Non-pigmented ciliary epithelial cell (primary cell): ENCODE results near the gene TSHZ2.

Experiments used
- DNase-seq: peaks from one replicate; pipeline ENCODE4 v3.0.0-alpha.2; 2010; ENCODE audit warnings: low read depth

Gene TSHZ2

DNA sequence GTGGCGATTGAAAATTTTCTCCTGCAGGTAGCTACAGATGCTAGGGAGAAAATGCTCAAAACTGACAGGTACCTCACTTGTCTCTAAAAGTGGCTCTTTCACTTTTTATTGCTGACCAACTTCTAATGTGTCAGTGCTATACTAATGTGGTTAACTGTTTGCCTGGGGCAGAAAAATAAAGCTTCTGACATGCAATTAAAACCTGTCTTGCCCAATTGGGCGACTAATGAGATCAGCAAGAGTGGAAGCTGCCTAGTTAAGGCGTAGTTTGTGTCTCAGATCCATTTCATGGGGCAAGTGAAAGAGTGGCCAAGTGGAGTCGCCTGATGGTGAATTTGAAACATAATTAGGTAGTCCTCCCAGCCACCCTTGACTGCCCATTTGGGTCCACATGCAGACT, 193.3 kb downstream of the TSHZ2 start:
- no peak for DNase-seq

DNA sequence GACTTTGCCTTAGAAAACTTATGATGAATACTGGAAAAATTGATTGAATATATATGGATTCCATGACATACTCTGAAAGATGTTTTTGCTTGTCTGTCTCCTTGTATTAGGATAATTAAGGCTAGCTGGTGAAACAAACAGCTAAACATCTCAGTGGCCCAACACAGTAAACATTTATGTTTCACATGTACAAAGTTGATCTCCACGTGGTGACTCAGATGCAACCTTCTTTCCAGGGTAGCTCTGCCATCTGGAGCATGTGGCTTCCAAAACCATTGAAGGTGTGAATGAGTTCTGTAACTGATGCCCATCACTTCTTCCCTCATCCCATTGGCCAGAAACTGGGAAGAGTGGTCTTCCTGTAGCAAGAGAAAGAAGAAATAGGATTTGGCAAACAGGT, 196.3 kb downstream of the TSHZ2 start:
- no peak for DNase-seq

DNA sequence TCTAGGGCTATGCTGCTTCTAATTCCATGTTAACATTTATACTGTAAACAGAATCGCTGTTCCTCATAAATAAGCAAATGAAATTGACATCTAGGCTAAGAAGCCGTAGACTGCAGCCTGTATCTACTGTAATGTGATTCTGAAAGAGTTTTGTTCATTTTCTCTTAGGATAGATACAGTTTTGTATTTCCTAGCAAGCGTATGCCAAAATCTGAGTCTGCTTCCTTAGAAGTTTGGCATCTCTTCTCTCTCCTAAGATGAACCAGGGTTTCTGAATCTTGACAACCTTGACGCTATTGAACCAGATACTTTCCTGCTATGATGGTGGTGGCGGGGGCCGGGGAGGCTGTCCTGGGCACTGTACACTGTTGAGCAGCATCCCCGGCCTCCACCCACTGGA, 198.0 kb downstream of the TSHZ2 start:
- DNase-seq = no peak

DNA sequence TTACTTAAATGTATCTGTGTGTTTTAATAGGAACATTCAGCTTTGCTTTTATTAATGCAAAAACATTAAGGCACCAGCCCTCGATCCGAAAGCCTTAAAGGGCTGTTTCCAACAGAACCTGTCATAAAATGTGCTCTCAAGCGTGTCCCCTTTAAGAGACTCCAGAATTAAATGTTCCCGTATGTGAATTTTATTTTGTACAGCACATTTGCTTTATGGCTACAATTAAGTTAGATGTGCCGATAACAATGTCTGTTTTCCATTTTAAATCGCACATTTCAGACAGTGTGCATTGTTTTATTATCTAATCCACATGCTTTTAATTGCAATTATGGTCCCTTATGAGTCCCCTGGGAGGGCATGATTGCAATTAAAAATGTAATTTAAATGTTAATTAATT, 198.9 kb downstream of the TSHZ2 start:
- DNase-seq = no peak

DNA sequence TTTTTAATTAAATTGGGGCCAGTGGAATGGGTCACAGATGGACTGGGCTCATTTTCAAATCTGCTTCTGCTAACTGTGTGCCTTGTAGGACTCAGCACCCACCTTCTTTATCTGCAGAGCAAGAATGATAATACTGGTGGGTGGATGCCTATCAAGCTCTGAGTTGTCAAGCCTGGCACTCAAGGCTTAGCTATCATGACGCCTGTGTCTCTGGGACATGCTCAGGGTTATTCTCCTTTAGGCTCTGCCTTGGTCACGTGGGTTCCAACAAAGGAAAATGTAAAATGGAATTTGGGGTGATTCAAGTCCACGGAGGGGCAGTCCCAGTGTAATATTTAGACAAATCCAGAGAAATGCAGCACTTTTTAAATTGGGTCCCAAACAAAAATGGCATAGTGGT, 202.3 kb downstream of the TSHZ2 start:
- no peak for DNase-seq

DNA sequence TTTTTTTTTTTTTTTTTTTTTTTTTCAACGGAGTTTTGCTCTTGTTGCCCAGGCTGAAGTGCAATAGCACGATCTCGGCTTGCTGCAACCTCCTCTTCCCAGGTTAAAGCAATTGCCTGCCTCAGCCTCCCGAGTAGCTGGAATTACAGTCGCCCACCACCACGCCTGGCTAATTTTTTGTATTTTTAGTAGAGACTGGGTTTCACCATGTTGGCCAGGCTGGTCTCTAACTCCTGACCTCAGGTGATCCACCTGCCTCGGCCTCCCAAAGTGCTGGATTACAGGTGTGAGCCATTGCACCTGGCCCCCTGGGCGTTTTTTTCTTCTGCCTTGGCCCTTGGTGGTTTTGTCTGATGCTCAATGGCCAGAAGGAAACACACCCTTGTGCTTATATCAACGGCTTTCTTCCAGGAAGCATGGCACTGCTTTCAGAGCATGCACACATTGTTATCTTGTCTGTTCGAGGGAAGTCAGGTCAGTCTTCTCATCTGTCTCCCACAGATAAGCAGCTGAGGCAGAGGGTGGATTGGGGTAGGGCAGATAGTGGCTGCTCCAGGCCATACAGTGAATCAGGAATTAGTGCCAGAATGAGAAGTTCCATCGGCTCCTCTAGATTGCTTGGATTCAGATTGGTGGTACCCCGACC, 203.1 kb downstream of the TSHZ2 start:
- DNase-seq = no peak

DNA sequence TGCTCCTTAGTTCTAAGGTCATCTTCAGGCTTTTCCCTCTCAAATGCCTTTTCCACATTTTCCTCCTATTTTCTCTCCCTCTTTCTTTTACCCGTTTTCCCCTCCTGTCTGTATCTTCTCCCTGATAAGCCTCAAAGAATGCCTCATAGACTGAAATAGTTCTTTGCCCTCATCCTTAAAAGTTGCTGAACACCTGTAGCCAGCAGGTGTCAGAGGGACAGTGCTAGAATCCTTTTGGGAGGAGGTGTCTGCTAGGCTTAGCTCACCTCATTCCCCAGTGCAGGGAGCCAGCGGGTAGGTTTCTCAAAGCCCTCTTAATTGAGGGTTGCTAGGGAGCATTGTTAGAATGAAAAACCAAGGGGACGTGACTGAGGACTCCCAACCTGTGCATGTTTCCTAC, 204.0 kb downstream of the TSHZ2 start:
- no peak for DNase-seq

DNA sequence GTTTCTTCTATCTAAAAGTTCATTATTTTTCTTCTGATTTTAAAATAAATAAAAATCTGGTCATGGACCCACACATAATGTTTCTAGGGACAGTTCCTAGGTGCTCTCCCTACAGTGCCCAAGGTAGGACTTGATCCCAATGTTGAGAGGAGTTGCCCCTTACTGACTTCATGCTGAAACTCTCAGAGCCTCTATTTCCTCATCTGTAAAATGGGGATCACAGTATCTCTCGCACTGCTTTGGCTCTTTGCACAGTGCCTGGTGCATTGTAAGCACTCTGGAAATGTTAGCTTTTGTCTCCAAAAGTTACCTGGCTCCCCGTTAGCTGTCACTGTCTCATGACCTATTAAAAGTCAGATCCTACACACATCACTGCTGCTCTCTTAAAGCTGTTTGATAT, 205.5 kb downstream of the TSHZ2 start:
- no peak for DNase-seq

DNA sequence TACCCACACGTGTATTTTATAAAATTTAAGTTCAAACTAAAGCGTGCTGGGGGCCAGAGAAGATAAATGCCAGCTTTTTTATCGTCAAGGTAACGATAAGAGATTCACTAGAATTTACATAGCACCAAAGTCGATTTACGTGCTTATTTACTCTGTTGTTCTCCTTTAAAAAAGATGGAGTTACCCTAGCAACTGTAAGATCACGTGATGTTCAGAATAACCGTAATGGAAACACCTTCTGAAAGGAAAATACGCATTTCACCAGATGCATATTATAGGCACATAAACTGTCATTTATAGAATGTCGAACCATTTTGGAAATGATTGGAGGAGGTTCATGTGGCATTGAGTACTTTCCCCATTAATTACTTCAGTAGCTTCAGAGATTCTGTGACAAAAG, 207.6 kb downstream of the TSHZ2 start:
- DNase-seq = no peak

DNA sequence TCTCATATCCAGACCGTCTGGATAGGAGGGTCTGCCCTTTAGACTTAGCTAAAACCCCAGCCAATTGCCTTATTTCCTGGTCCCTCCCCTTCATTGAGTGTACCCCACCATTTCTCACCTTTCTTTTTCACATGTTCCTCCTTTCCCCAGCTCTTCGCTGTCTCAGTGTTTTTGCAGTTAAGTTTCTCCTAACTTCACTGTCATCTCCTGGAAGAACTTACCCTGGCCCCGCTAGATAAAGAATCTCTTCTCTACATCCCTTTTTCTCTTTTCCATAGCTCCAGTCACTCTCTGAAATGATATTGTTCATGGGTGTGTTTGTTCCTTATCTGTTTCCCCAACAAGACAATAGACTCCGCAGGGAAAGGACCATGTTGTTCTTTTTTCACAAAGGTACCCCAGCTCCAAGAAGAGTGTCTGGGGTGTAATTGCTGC, 208.8 kb downstream of the TSHZ2 start:
- DNase-seq = no peak

DNA sequence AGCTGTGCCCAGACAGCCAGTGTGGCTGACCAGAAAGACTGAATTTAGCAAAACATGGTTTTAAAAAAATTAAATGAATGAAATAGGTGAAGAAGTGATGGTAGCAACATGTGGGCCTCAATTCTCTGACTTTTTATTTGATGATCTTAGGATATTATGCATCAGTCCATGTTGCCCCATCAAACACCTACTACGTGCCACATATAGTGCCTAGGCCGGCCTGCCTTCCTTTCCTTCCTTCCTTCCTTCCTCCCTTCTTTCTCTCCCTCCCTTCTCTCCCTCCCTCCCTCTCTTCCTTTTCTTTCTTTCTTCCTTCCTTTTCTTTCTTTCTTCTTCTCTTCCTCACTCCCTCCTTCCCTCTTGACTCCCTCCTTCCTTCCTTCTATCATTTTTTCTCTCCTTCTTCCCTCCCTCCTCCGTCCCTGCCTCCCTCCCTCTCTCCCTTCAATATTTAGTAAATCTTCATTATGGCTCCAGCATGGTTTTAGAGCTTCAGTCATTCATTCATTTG, 209.8 kb downstream of the TSHZ2 start:
- no peak for DNase-seq

DNA sequence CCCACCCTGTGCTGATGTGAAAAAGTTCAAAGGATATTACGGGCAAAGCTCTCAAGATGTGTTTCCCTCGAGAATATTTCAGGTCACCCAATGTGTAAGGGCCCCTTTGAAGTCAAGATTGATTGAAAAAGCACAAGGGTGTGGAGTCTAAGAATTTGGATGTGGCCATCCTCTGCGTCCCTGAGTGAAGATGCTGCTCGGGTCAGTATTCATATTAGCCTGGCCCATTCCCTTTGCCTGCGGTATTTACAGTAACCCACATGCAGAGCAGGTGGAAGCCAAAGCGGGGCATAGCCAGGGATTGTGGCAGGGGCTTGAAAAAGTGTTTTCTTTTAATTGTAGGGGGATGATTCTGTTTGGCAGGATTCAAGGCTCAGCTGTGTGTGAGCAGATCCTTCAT, 211.0 kb downstream of the TSHZ2 start:
- DNase-seq = no peak

DNA sequence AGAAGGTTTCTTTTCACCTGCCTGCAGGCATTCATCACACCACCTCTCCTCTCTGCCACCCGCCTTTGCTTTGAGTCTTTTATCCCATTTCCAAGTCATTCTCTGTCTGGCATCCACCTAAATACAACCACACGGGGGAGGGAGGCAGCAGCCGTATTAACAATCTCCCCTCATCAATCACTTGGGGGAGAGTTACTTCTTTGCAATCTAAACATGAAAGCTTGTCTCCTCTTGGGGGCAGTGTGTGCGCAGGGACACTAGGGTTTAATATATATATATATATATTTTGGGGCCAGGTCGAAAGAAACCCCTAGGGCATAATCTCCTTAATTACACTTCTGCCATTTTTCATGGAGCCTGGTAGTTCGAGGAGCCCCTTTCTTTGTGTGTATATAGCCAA, 214.5 kb downstream of the TSHZ2 start:
- DNase-seq = no peak

DNA sequence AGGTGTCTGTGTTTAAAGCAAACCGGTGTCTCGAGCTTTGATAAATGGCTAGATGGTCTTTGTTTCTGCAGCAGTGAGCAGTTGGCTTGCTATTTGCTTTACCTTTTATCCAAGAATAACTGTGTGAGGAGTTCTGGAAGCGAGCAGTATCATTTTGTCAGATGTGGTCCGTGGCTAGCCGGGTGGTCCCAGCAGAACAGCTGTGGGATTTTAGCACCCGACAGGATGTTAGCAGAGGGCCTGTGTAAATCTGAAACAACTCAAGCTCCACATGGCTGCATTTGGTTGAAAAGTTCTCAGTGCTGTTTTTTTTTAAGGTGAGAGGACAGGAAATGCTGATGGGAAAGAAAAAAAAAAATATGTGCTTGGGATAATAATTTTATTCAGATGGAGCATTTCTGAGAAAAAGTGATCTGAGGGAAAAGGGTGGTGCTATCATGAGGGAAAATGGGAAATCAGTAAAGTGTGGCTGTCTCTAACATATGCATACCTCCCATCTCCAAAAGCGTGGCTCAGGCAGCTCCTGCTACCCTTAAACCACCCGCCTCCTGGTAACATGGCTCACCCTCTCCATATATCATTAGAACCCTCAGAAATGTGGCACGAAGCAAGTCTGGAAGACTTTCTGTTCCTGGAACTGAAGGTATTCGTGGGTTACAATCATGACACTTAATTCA, 215.4 kb downstream of the TSHZ2 start:
- DNase-seq = no peak

DNA sequence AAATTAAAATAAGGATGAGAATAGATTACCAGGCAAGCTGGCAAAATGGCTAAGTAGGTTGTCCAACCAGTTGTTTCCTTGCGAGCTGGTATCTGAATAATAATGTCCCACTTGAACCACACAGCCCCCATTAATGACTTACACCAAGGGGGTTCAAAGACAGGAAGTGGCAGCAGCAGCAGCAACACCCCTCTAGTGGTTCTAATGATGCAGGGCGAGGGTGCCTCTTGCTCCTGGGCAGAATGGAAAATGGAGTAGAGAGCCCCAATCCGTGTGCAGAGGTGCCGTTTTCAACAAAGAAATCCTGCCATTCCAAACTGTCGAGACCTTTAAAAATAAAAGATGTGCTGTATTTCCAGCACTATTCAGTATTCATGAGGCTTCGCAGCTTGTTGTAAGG, 218.1 kb downstream of the TSHZ2 start:
- no peak for DNase-seq

DNA sequence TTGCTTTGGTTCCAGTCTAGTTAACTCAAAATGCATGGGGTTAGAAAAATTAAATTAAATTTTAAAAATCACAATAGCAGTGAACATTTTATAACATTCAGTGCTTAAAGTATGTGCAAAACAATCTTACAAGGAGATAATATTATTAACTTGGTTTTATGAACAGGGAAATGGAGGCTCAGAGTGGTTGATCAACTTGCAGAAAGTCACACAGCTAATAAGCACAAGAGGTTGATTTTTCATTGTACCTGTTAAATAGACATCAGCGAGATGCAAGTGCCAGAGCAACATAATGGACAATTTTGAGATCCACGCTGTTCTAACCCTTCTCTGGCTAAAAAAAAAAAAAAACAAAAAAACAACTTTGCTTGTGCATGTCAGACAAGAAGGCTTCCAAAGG, 219.8 kb downstream of the TSHZ2 start:
- no peak for DNase-seq

DNA sequence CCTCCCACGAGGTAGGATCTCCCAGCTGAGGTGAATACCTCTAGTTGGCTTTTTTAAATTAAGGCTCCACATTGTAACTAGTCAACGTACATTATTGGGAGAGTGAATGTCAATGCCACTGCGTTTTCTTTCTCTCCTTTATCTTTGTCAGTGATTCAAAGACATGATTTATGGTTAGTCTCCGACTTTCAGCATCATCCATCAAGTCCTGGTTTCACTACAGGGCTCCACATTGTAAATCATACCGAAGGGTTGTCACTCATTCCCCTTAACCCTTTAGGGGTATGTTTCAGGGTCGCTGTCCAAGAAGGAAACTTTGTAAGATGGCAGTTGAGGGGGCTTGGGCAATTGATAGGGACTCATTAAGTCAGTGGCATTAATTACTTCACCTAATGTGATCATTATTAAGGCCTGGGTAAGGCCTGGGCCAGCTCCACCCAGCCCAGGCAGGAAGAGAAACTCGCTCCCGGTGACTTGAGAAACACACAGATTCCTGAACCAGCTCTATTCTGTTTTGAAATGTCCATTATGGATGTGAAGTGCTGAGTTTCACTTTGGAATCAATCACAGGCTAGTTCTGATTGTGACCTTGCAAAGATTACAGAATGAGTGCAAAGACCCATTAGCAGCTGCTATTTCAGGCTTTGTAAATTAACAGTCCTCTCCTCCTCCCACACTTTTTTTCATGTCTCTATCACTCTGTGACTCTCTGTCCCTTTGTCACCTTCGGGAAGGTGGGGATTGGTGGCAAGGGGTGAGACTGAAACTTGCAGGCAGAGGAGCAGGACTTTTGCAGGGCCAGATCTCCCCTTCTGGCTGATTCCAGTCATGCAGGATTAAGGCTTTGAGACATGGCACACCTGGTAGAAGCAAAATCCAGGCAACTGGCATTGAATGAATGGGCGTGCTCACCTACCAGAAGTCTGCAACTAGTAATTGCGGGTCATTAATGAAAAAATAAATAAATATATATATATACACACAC, 222.4 kb downstream of the TSHZ2 start:
- no peak for DNase-seq

DNA sequence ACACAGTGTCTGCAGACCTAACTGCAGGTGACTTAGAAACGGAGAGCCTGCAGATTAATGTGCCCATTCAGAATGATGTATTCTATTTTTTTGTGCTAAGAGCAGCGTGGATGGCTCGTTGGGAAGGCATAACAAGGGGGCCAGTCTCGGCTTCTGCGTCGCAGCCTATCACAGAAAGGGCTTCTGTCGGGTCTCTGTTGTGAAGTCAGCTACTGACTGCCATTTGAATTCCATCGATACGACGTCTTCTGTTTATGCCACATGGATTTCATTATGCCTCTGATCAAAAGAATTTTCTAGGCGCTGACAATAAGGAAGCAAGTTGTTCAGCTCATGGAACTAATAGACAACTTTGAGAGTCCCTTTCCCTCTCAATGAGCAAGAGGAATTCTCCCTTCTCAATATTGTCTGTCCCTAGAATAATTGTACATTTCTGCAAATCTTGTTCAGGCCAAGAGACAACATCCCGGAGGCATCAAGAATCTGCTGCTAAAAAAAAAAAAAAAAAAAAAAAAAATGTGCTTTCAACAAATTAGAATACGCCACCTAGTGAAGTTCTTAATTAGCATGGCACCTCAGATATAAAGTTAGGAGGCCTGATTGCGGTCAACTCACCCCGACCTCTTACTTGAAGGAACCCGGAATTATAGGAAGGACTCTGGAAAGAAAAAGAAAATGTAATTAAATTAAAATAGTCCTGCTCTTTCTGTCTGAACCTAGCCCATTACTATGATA, 223.9 kb downstream of the TSHZ2 start:
- DNase-seq = no peak

DNA sequence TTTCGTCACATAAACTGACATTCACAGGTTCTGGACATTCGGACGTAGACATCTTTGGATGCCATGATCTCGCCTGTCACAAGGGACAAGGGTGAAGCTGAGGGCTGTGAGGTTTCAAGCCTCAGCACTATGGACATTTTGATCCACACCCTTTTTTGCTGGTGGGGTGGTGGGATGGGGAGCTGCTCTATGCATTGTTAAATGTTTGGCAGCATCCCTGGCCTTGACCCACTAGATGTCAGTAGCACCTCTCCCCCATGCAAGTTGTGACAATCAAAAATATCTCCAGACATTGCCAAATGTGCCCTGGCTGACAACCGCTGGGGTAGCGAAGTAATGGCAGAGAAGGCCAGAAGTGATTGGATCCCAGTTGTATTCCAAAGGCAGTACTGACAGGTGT, 229.4 kb downstream of the TSHZ2 start:
- no peak for DNase-seq

DNA sequence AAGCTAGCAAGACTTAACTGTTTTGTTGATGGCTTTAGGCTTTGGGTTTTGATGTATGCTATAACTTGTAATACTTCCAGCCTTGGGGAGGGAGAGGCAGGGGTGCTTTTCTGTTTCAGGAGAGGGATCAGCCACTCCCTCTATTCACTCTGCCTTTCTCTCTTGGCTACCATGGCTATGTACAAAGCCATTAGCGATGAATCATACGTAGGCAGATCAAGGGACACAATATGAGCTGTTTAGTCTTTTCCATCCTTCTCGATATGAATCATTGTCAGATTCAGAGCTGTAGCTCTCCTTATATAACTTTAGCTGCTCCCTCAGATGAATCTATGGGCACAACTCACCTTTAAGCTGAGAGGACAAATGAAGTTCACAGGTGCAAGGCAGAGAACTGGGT, 230.6 kb downstream of the TSHZ2 start:
- no peak for DNase-seq

DNA sequence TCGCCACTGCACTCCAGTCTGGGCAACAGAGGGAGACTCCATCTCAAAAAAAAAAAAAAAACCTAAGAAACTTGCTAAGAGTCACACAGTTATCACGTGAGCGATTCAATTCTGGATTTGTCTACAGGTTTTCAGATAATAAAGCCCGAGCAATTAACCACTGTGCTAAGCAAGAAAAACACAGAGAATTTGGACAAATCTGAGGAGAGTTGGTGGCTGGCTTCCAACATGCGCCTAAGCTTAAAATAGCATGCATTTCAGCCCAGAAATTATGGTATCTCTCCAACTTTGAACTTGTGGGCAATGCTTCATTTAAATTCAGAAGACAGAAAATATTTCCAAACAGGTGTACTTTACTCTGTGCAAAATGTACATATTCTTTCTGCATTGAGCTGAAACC, 232.9 kb downstream of the TSHZ2 start:
- DNase-seq = no peak
